H1 (cell line): Measurements from ENCODE around the gene IGFBP3. TPM values are rescaled to one million over a fixed set of nuclear protein-coding genes. Genes with fewer than 3 reads are reported as not detected.

Experiments used
- USF2 ChIP-seq: IDR thresholded peaks from 2 replicates; pipeline ENCODE4 v1.6.1; 2011; ENCODE audit warnings: low read length, improper control_type of control experiment
- polyA plus RNA-seq, 7 experiments: library from polyadenylated mRNA; depleted of rRNA in 3 of 7; stranded (reverse) in 5 of 7; unstranded in 2 of 7; fragments of >200 nt in 5 of 7; fragments of 200-250 nt in 2 of 7; gene quantifications; 1 replicate in 5 of 7; 2 replicates in 1 of 7; 4 replicates in 1 of 7; pipeline versions ENCODE4 v1.2.1 to v1.2.3, GENCODE V29; 2011 to 2013; ENCODE audit warnings: missing spikeins in 2 of 7, mixed read lengths in 2 of 7
- total RNA-seq: library from RNA; stranded (reverse); fragmentation: NEBNext Ultra II Directional; extraction: Animal tissue kit (Norgen Biotek cat#: 25700); gene quantifications from 2 replicates; pipeline ENCODE4 v1.2.1, GENCODE V29; 2021

Gene IGFBP3
- total and polyA plus RNA-seq, 2 of the 8 experiments (the other 6 are each of a cell fraction or from before 2014, with no cell fraction given), result 5.5 to 12.1 TPM

DNA sequence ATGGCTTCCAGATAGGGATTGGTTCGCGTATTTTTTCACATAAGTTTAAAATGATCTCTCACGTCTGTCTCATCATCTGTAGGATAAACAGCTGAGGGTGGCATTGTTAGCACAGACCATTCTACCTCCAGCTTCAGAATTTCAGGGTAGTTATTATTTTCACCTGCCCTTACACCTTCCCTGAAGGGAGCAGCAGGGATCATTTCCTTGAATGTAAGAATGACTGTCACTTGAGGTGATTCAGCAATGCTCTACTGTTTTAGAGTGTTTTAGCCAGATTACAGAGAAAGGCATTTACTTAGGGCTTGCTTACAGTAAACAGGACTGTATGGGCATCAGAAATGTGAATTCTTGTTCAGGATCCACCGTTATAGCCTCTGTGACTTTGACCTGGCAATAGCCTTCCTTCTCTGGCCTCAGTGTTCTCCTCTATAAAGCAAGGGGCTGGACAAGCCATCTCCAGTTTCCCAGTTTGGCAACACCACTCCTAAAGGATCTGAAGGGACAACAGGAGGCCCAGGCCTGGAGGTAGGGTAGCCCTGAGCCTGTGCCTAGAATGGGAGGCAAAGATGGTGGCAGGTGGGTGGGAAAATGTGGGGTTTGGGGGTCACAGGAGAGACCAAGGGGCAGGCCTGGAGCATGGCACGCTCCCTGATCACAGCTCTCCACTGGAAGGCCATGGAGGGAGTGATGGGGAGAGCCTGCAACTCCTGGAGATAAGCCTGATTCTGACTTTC, 34.0 kb downstream of the IGFBP3 start (continued):
- TF ChIP-seq USF2, result no peak
